Smooth muscle cell of the brain vasculature (primary cell): Measurements from ENCODE around the gene SH2D2A.

ENCODE experiments used
- DNase-seq: peaks from one replicate; pipeline ENCODE4 v3.0.0-alpha.2; 2012; ENCODE audit warnings: low read depth, low spot score

Gene SH2D2A

GRCh38 chr1:156823210-156823790 lies 6.7 kb upstream of the SH2D2A start:
- DNase-seq: no peak

DNA sequence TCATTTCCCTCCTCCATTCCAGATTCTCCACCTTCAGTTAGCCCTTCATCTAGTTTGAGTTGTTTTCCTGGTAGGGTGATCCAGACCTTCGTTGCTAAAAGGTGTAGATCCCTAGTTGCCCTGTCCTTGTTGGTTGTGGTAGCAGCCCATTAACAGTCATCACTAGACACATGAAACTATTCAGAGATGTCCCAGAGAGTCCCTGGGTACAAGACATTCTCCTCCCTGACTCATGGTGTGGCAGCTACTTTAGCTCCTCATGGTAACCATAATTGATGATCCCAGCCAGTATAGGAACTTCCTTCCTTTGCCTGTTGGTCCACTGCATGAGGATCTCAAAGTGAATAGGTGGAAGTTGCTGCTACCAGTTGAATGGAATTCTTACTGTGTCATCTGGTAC lies 6.0 kb upstream of the SH2D2A start:
- no peak for DNase-seq

GRCh38 chr1:156821801-156822200 lies 5.2 kb upstream of the SH2D2A start:
- DNase-seq: no peak

DNA sequence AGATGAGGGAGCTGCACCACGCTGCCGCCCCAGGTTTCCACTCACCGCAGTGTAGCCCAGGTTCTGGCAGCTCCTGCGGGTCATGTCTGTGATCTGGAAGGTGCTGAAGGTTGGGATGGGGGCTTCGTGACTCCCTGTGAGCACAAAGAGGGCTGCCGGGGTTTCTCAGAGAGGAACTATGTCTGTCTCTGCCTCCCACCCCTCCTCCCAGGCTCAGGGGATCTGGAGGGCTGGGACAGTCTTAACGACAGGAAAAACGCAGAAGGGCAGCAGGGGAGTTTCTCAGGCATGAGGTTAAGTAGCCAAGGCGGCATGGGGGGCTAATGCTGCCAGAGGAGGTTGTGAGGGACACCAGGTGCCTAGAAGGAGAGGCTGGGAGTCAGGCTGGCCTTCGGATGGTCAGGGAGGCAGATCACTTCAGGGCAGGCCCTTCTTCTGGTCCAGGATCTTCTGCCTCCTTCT lies 656 bp downstream of the SH2D2A start:
- DNase-seq: no peak

GRCh38 chr1:156815307-156815826 lies 1.3 kb downstream of the SH2D2A start:
- peak; percentile 51 for DNase-seq

GRCh38 chr1:156814571-156815260 lies 1.9 kb downstream of the SH2D2A start:
- no peak for DNase-seq

GRCh38 chr1:156813750-156814570 lies 2.7 kb downstream of the SH2D2A start:
- no peak for DNase-seq

- DNase-seq: no peak
These were observed 3.4 kb downstream of the SH2D2A start for GRCh38 chr1:156813298-156813697.

- DNase-seq: no peak
These were observed 4.2 kb downstream of the SH2D2A start for GRCh38 chr1:156812293-156812990.

GRCh38 chr1:156811168-156811567 lies 5.5 kb downstream of the SH2D2A start:
- DNase-seq: no peak

GRCh38 chr1:156809711-156810366 lies 6.8 kb downstream of the SH2D2A start:
- DNase-seq: no peak

GRCh38 chr1:156809281-156809680 lies 7.4 kb downstream of the SH2D2A start:
- no peak for DNase-seq

GRCh38 chr1:156808186-156809030 lies 8.2 kb downstream of the SH2D2A start:
- no peak for DNase-seq

- no peak for DNase-seq
These were observed 9.0 kb downstream of the SH2D2A start for GRCh38 chr1:156807627-156808026.

GRCh38 chr1:156806512-156807440 lies 9.9 kb downstream of the SH2D2A start:
- no peak for DNase-seq

DNA sequence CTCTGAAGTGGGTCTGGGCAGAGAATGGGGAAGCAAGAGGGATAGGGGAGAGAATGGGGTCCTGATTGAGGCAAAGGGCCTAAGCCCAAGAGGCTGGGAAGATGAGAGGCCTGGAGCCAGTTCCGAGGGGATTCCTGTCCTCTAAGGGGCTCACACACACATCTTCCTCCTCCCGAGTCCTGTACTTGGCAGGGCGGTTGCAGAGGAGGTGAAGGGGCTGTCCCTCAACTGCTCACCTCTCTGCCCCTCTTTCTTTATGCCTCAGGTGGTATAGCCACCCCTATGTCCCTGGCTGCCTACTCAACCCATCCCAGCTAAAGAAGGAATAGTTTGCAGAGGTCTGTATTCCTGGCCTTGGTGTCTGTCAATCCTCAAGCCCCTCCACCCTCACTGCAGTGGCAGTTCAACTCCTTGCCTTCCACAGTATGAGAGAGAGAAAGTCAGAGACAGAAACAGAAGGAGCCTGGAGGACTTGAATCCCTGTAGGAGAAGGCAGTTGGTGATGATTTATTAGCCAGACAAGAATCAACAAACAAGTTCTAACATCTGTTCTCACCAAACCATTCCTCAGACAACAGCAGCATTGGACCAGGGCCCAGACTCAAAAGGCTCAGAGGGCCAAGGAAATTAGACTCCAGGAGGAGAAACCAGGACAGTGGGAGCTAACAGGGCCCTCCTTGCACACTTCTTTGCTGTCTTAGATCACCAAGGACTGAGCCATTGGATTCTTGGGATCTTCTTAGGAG lies 10.7 kb downstream of the SH2D2A start:
- DNase-seq: peak; percentile 75

DNA sequence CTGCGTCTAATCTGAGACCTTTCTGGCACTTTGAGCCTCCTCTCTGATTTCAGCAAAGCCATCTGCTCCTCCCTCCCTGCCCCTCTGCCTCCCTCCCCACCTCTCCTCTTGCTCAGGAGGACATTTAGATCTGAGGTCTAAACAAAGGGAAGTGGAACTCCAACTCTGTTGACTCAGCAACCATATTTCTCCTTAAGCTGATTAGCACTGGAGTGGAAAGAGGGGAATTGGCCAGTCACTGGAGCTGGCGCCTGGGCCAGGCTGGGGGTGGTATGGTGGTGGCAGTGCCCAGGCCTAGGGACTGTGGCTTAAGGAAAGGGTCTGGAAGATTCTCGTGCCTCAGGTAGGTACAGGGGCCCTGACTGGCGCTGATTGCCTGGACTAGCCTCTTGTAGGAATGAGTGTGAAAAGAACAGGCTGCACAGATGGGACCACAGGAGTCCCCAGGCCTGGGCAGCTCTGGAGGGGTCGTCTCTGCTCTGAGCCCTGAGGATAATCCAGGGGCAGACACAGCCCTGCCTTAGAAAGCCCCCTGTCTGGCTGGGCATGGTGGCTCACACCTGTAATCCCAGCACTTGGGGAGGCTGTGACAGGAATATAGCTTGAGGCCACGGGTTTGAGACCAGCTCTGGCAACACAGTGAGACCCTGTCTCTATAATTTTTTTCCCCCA lies 11.9 kb downstream of the SH2D2A start:
- no peak for DNase-seq

- no peak for DNase-seq
These were observed 12.6 kb downstream of the SH2D2A start for GRCh38 chr1:156804026-156804425.
